ENCODE measurements around the gene PARK7.
"Not testable (repeated sequence)": the region's sequence is repeated elsewhere in the genome, so short reads cannot be mapped to it uniquely, and the experiment has no call there.

The PARK7 gene

GRCh38 chr1:7948960-7949359, 12.6 kb upstream of the PARK7 start:
- DNase-seq, result peak; percentile 89

GRCh38 chr1:7952791-7953190, 8.7 kb upstream of the PARK7 start:
- not testable (repeated sequence) for DNase-seq

- DNase-seq, result peak; percentile 96
Observed at GRCh38 chr1:7953850-7954609, 7.5 kb upstream of the PARK7 start.

- DNase-seq, result no peak
Observed at GRCh38 chr1:7954683-7955082, 6.8 kb upstream of the PARK7 start.

- DNase-seq, result no peak
Observed at GRCh38 chr1:7956218-7957032, 5.1 kb upstream of the PARK7 start.

GRCh38 chr1:7960165-7960564, 1.3 kb upstream of the PARK7 start:
- DNase-seq, result no peak

- no peak for DNase-seq
Observed at GRCh38 chr1:7960867-7961215, 670 bp upstream of the PARK7 start.

- DNase-seq, result no peak
Observed at GRCh38 chr1:7962014-7962335, 464 bp downstream of the PARK7 start.

- no peak for DNase-seq
Observed at GRCh38 chr1:7962636-7963377, 1.3 kb downstream of the PARK7 start.

- DNase-seq, result not testable (repeated sequence)
Observed at GRCh38 chr1:7963378-7963730, 1.8 kb downstream of the PARK7 start.

GRCh38 chr1:7963841-7964240, 2.3 kb downstream of the PARK7 start:
- DNase-seq, result not testable (repeated sequence)

GRCh38 chr1:7964476-7964875, 3.0 kb downstream of the PARK7 start:
- DNase-seq, result no peak

- DNase-seq, result no peak
Observed at GRCh38 chr1:7967196-7967595, 5.7 kb downstream of the PARK7 start.

- no peak for DNase-seq
Observed at GRCh38 chr1:7967651-7968050, 6.1 kb downstream of the PARK7 start.

GRCh38 chr1:7970246-7970645, 8.7 kb downstream of the PARK7 start:
- no peak for DNase-seq

GRCh38 chr1:7971024-7971423, 9.5 kb downstream of the PARK7 start:
- no peak for DNase-seq

- no peak for DNase-seq
Observed at GRCh38 chr1:7972285-7972684, 10.8 kb downstream of the PARK7 start.

GRCh38 chr1:7973086-7973485, 11.6 kb downstream of the PARK7 start:
- no peak for DNase-seq

GRCh38 chr1:7975212-7975865, 13.8 kb downstream of the PARK7 start:
- peak; percentile 48 for DNase-seq

GRCh38 chr1:7980984-7981383, 19.5 kb downstream of the PARK7 start:
- DNase-seq, result no peak

GRCh38 chr1:7983086-7983778, 21.7 kb downstream of the PARK7 start:
- DNase-seq, result no peak

GRCh38 chr1:7984811-7985210, 23.3 kb downstream of the PARK7 start:
- no peak for DNase-seq
